Vagina (tissue), 2 donors: ENCODE measurements around the gene PCCB.

Experiments
- POLR2A ChIP-seq, 2 donors: fragments of 450-650 bp; IDR thresholded peaks; one replicate each; pipeline ENCODE4 v1.6.1; 2017; ENCODE audit warnings: antibody characterized with exemption in 2 of 2, mild to moderate bottlenecking in 2 of 2, moderate library complexity in 2 of 2
- TF ChIP-seq, protein P1 (sequence below), 3 experiments: fragments of 450-650 bp in 2 of 3; fragments of 200-600 bp in 1 of 3; sonication (generic) in 1 of 3; IDR thresholded peaks; one replicate each; pipeline ENCODE4 v1.5.1; 2017 to 2019; ENCODE audit warnings: antibody characterized with exemption in 3 of 3, mild to moderate bottlenecking in 2 of 3, moderate library complexity in 2 of 3

DNA sequence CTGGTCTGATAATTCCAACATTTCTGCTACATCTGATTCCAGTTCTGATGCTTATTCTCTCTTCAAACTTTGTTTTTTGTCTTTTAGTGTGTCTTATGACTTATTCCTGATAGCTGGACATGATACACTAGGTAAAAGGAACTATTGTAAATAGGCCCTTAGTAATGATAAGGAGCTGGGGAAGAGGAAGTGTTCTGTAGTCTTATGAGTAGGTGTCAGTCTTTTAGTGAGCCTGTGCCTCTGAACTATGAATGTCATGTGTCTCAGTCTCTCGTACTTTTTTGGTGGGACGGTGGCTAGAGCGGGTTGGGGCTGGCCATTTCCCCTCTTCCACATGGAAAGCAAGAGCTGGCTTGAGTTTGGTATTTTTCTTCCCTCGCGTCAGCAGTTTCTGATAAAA, 41.2 kb downstream of the PCCB start:
- TF ChIP-seq, protein P1, sequence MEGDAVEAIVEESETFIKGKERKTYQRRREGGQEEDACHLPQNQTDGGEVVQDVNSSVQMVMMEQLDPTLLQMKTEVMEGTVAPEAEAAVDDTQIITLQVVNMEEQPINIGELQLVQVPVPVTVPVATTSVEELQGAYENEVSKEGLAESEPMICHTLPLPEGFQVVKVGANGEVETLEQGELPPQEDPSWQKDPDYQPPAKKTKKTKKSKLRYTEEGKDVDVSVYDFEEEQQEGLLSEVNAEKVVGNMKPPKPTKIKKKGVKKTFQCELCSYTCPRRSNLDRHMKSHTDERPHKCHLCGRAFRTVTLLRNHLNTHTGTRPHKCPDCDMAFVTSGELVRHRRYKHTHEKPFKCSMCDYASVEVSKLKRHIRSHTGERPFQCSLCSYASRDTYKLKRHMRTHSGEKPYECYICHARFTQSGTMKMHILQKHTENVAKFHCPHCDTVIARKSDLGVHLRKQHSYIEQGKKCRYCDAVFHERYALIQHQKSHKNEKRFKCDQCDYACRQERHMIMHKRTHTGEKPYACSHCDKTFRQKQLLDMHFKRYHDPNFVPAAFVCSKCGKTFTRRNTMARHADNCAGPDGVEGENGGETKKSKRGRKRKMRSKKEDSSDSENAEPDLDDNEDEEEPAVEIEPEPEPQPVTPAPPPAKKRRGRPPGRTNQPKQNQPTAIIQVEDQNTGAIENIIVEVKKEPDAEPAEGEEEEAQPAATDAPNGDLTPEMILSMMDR (IDR thresholded peaks at IDR 0.05) = no peak
- TF ChIP-seq POLR2A (IDR thresholded peaks at IDR 0.05) = no peak
